Sigmoid colon (tissue), 7 donors: ENCODE measurements around the gene BCAN. TPM values are rescaled to one million over a fixed set of nuclear protein-coding genes. Genes with fewer than 3 reads are reported as not detected.

Experiments
- DNase-seq: peaks from one replicate; pipeline ENCODE4 v3.0.0-alpha.2; 2019
- H3K27ac ChIP-seq, 4 donors: fragments of 200-600 bp; sonication (generic); one replicate each; pipeline ENCODE4 v1.5.1; 2016 to 2019; ENCODE audit warnings: mild to moderate bottlenecking in 1 of 4
- H3K27me3 ChIP-seq, 3 donors: fragments of 200-600 bp; sonication (generic); one replicate each; pipeline ENCODE4 v1.5.1; 2019; ENCODE audit warnings: mild to moderate bottlenecking in 1 of 3
- H3K36me3 ChIP-seq, 4 donors: fragments of 200-600 bp; sonication (generic); one replicate each; pipeline ENCODE4 v1.5.1; 2016 to 2019
- H3K4me1 ChIP-seq, 4 donors: fragments of 200-600 bp; sonication (generic); one replicate each; pipeline ENCODE4 v1.5.1; 2017 to 2019
- H3K4me3 ChIP-seq, 4 donors: fragments of 200-600 bp; sonication (generic); one replicate each; pipeline ENCODE4 v1.5.1; 2017 to 2019; ENCODE audit warnings: mild to moderate bottlenecking in 2 of 4, moderate library complexity in 1 of 4
- H3K9me3 ChIP-seq, 4 donors: fragments of 200-600 bp in 3 of 4; sonication (generic) in 3 of 4; one replicate each; pipeline versions ENCODE4 v1.5.1 to v1.6.1; 2013 to 2019
- CTCF ChIP-seq, 4 experiments: fragments of 450-650 bp in 3 of 4; fragments of 200-600 bp in 1 of 4; IDR thresholded peaks; one replicate each; pipeline ENCODE4 v1.5.1; 2016 to 2019; ENCODE audit warnings: antibody characterized with exemption in 4 of 4, mild to moderate bottlenecking in 3 of 4, moderate library complexity in 2 of 4
- EP300 ChIP-seq, 4 donors: sonication (generic); formaldehyde crosslinking; IDR thresholded peaks; one replicate each; pipeline ENCODE4 v1.6.1; 2017; ENCODE audit warnings: antibody characterized with exemption in 4 of 4
- POLR2A ChIP-seq, 2 donors: fragments of 450-650 bp; IDR thresholded peaks; one replicate each; pipeline ENCODE4 v1.6.1; 2016; ENCODE audit warnings: antibody characterized with exemption in 2 of 2, mild to moderate bottlenecking in 2 of 2, moderate library complexity in 2 of 2
- POLR2AphosphoS5 ChIP-seq, 4 donors: sonication (generic); formaldehyde crosslinking; IDR thresholded peaks; one replicate each; pipeline ENCODE4 v1.6.1; 2017; ENCODE audit warnings: antibody characterized with exemption in 4 of 4
- WGBS, 2 donors: extraction: QIAGEN DNeasy Blood & Tissue Kit; methylation state at CpG; one replicate each; pipeline ENCODE4 v1.1.7; 2013; 5-methylcytosine and 5-hydroxymethylcytosine counted together
- intact Hi-C: fragments of 100-400 bp; cut with DNase I; formaldehyde crosslinking; loops from one replicate; pipeline ENCODE4 v1.15.1; 2023
- polyA plus RNA-seq, 3 donors: library from polyadenylated mRNA; stranded (reverse); fragments of 200-250 nt; gene quantifications; one replicate each; pipeline ENCODE4 v1.2.3, GENCODE V29; 2013
- total RNA-seq, 4 donors: library from RNA; depleted of rRNA; stranded (reverse); fragments of >200 nt; gene quantifications; one replicate each; pipeline ENCODE4 v1.1.0, GENCODE V29; 2016
- donor health status: healthy with polysubstance abuse.
- donor health status: Bipolar disorder and iron deficiency.
- donor health status: healthy.

BCAN gene
- total and polyA plus RNA-seq, 7 donors = 0.12 to 2.9 (median 2.1) TPM; not detected in 3

GRCh38 chr1:156655151-156655903 is 13.4 kb downstream of the BCAN start:
- Histone ChIP-seq H3K27me3 (peaks cover 0 to 39% (median 6%) of the 10 kb centered on the region in 3 donors), H3K36me3 (no peaks in the 10 kb centered on the region), H3K9me3 (no peaks in the 10 kb centered on the region), H3K4me3 (no peak overlapping the region), H3K27ac (no peak overlapping the region), H3K4me1 (peaks cover 0 to 35% (median 28%) of the 10 kb centered on the region in 4 donors)
- intact Hi-C loops = loop anchor here (5.0 kb wide), 1 partner anchor 198 kb away; no protein-coding TSS in a partner anchor
- no peak for DNase-seq
- 62 to 74% methylated on average over 2 of the region's 2 CpGs for WGBS, 2 donors
- no peak for TF ChIP-seq CTCF (IDR thresholded peaks at IDR 0.05)

DNA sequence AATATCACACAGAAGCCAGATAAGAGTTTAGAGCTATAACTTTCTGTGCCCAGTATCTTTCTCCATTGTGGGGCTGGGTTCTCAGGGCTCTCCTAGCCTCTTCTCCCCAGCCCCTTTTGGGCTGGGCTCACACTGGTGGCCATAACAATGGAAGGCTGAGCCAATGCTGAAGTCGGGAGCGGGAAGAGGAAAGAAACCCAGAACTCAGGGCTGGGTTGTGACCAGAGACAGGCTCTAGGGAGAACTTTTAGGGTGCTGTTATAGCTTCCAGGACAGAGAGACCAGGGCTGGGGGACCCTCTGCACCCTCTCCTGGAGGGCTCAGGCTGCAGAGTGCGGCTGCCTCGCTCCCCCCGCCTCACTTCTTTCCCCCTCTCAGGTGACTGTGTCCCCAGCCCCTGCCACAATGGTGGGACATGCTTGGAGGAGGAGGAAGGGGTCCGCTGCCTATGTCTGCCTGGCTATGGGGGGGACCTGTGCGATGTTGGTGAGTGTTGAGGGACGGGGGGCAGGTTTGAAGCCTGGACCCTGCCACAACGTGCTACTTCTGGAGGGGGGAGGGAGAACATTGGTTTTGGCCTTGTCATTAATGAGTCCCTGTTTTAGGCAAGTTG is 14.1 kb downstream of the BCAN start:
- H3K27ac ChIP-seq = no peak overlapping the region
- TF ChIP-seq CTCF (IDR thresholded peaks at IDR 0.05) (no peak), EP300 (IDR thresholded peaks at IDR 0.05) (no peak), POLR2A (IDR thresholded peaks at IDR 0.05) (no peak), POLR2AphosphoS5 (IDR thresholded peaks at IDR 0.05) (no peak)
- peaks cover 0 to 32% (median 6%) of the 10 kb centered on the region in 3 donors for H3K27me3 ChIP-seq
- no peak for DNase-seq
- intact Hi-C loops = loop anchor here (5.0 kb wide), 1 partner anchor 199 kb away; no protein-coding TSS in a partner anchor
- WGBS, 2 donors = 67 to 83% methylated on average over 9 of the region's 9 CpGs
- no peaks in the 10 kb centered on the region for H3K36me3 ChIP-seq
- H3K9me3 ChIP-seq = no peaks in the 10 kb centered on the region
- peaks cover 0 to 42% (median 35%) of the 10 kb centered on the region in 4 donors for H3K4me1 ChIP-seq
- H3K4me3 ChIP-seq = no peak overlapping the region

- 8 to 30% methylated on average over 54 of the region's 54 CpGs for WGBS, 2 donors
- intact Hi-C loops = loop anchor here (1.0 to 5.0 kb wide), 2 partner anchors 31 to 200 kb away; no protein-coding TSS in a partner anchor
- Histone ChIP-seq H3K27me3 (peaks cover 0 to 22% (median 0%) of the 10 kb centered on the region in 3 donors), H3K4me3 (peak overlapping the region; percentile 9 to 43 (median 36)), H3K9me3 (no peaks in the 10 kb centered on the region), H3K36me3 (no peaks in the 10 kb centered on the region), H3K4me1 (peaks cover 0 to 52% (median 46%) of the 10 kb centered on the region in 4 donors), H3K27ac (peak overlapping the region in 2 of 4 donors; percentile 35 to 39)
- DNase-seq = peak; percentile 90
- TF ChIP-seq EP300 (IDR thresholded peaks at IDR 0.05) = no peak
- TF ChIP-seq CTCF (IDR thresholded peaks at IDR 0.05) = peak; percentile 90 to 98 (median 96)
- TF ChIP-seq POLR2A (IDR thresholded peaks at IDR 0.05) = no peak
- peak in 1 of 4 donors; percentile 37 for TF ChIP-seq POLR2AphosphoS5 (IDR thresholded peaks at IDR 0.05)
These were observed 15.2 kb downstream of the BCAN start for GRCh38 chr1:156656806-156657740.

GRCh38 chr1:156657741-156658319 is 15.9 kb downstream of the BCAN start:
- H3K4me3 ChIP-seq = peak overlapping the region in 3 of 4 donors; percentile 31 to 43 (median 41)
- no peak for TF ChIP-seq CTCF (IDR thresholded peaks at IDR 0.05)
- DNase-seq = no peak
- H3K27ac ChIP-seq = peak overlapping the region in 1 of 4 donors; percentile 35
- intact Hi-C loops = loop anchor here (1.0 to 5.0 kb wide), 3 partner anchors 32 to 201 kb away; no protein-coding TSS in a partner anchor
- H3K36me3 ChIP-seq = no peaks in the 10 kb centered on the region
- H3K9me3 ChIP-seq = no peaks in the 10 kb centered on the region
- peaks cover 0 to 60% (median 53%) of the 10 kb centered on the region in 4 donors for H3K4me1 ChIP-seq
- H3K27me3 ChIP-seq = peaks cover 0 to 15% (median 0%) of the 10 kb centered on the region in 3 donors
- WGBS, 2 donors = 19 to 25% methylated on average over 15 of the region's 15 CpGs
